K562 (cell line): ENCODE data around the gene GPR157. TPM values are rescaled to one million over a fixed set of nuclear protein-coding genes. Genes with fewer than 3 reads are reported as not detected.

ENCODE experiments used
- ATAC-seq: fragments of 200-7000 bp; cut with Tn5 transposase; 3 replicates; pipeline ENCODE4 v1.9.1; 2020; ENCODE audit warnings: moderate library complexity
- BruUV-seq: library from RNA; stranded (reverse); fragments of 400-500 nt; replicated peaks from 2 replicates; lab custom pipeline; 2021; lab: Mats Ljungman, UMichigan
- CTCF ChIA-PET: fragments of 300-600 bp; formaldehyde crosslinking; extraction: SDS; loops from one replicate; lab custom pipeline; 2021; ENCODE audit warnings: low intra/inter-chr PET ratio; lab: Yijun Ruan, JAX
- POLR2A ChIA-PET: fragments of 300-600, 350-650 bp; sonication (Branson Sonifier 250); formaldehyde crosslinking; extraction: SDS; loops from one replicate; lab custom pipeline; 2021; ENCODE audit warnings: antibody characterized with exemption, inconsistent platforms; lab: Yijun Ruan, JAX
- DNase-seq, 4 experiments: peaks; one replicate each; pipeline versions ENCODE4 v3.0.0 to v3.0.0-alpha.2; 2011 to 2018; ENCODE audit warnings: low spot score in 3 of 4, mixed read lengths in 3 of 4; ENCODE audit errors: extremely low read depth in 1 of 4
- FAIRE-seq: peaks from 2 replicates; lab custom pipeline; 2011; peaks lifted over from hg19 to GRCh38; lab: Jason Lieb, UNC
- H2AFZ ChIP-seq: 2 replicates; pipeline ENCODE4 v1.6.0; 2011; ENCODE audit warnings: low read depth, low read length, control low read depth, inconsistent platforms
- H3K27ac ChIP-seq: fragments of 200-600 bp; 3 replicates; pipeline ENCODE4 v1.8.0; 2011; ENCODE audit warnings: low read depth, mild to moderate bottlenecking, control low read depth, inconsistent platforms, low read length, moderate library complexity, mixed read lengths; ENCODE audit errors: extremely low read depth
- H3K27me3 ChIP-seq, 2 experiments: fragments of 300-600 bp in 1 of 2; 2 replicates in 1 of 2; 3 replicates in 1 of 2; pipeline versions ENCODE4 v1.6.0 to v1.8.0; 2011; ENCODE audit warnings: inconsistent platforms in 2 of 2, low read length in 2 of 2, mild to moderate bottlenecking in 1 of 2, mixed read lengths in 1 of 2, moderate library complexity in 1 of 2; ENCODE audit not compliant: control insufficient read depth in 2 of 2, insufficient read depth in 2 of 2
- H3K36me3 ChIP-seq: fragments of 300-600 bp; 3 replicates; pipeline ENCODE4 v1.8.0; 2011; ENCODE audit warnings: mild to moderate bottlenecking, low read length, inconsistent platforms; ENCODE audit not compliant: control insufficient read depth, insufficient read depth
- H3K4me1 ChIP-seq, 2 experiments: fragments of 200-600 bp in 1 of 2; replicated peaks in 1 of 2; 2 replicates in 1 of 2; 3 replicates in 1 of 2; pipeline versions ENCODE4 v1.5.1 to v1.8.0; 2011; ENCODE audit warnings: inconsistent platforms in 2 of 2, low read length in 2 of 2, mild to moderate bottlenecking in 1 of 2, mixed read lengths in 1 of 2, moderate library complexity in 1 of 2; ENCODE audit not compliant: control insufficient read depth in 2 of 2, insufficient read depth in 2 of 2
- H3K4me2 ChIP-seq: 2 replicates; pipeline ENCODE4 v1.6.1; 2011; ENCODE audit warnings: low read length, control low read depth, inconsistent platforms, mixed read lengths; ENCODE audit not compliant: insufficient read depth
- H3K4me3 ChIP-seq: fragments of 200-600 bp; sonication (generic), shearing (Covaris generic); 2 replicates; pipeline ENCODE4 v1.5.1; 2016; ENCODE audit warnings: control low read depth, inconsistent platforms
- H3K79me2 ChIP-seq: fragments of 200-600 bp; 3 replicates; pipeline ENCODE4 v1.8.0; 2011; ENCODE audit warnings: low read length, inconsistent platforms; ENCODE audit not compliant: control insufficient read depth, insufficient read depth
- H3K9ac ChIP-seq, 2 experiments: 2 replicates each; pipeline versions ENCODE4 v1.6.0 to v1.6.1; 2011; ENCODE audit warnings: low read depth in 2 of 2, low read length in 2 of 2, control low read depth in 1 of 2, inconsistent platforms in 1 of 2, mild to moderate bottlenecking in 1 of 2, mixed read lengths in 1 of 2; ENCODE audit not compliant: insufficient read depth in 1 of 2
- H3K9me1 ChIP-seq: one replicate; pipeline ENCODE4 v1.6.0; 2011; ENCODE audit warnings: inconsistent platforms, mild to moderate bottlenecking, low read length, moderate library complexity; ENCODE audit not compliant: control insufficient read depth, insufficient read depth
- H3K9me3 ChIP-seq: replicated peaks from 2 replicates; pipeline ENCODE4 v1.5.1; 2011; ENCODE audit warnings: low read depth, low read length, inconsistent platforms; ENCODE audit not compliant: control insufficient read depth, insufficient read depth
- H4K20me1 ChIP-seq: replicated peaks from 2 replicates; pipeline ENCODE4 v1.6.1; 2011; ENCODE audit warnings: low read length, inconsistent platforms, mixed read lengths; ENCODE audit not compliant: control insufficient read depth, insufficient read depth
- BRD9 ChIP-seq: fragments of 450-650 bp; IDR thresholded peaks from 2 replicates; pipeline ENCODE4 v1.6.1; 2018; ENCODE audit warnings: low read depth; ENCODE audit not compliant: partially characterized antibody
- CSDE1 ChIP-seq, 2 experiments: fragments of 450-650 bp; IDR thresholded peaks; 2 replicates each; pipeline ENCODE4 v1.6.1; 2016; ENCODE audit warnings: mild to moderate bottlenecking in 1 of 2
- EGR1 ChIP-seq: fragments of 450-650 bp; conservative IDR thresholded peaks from 2 replicates; pipeline ENCODE4 v1.6.1; 2017; ENCODE audit warnings: mild to moderate bottlenecking
- EZH2 ChIP-seq: IDR thresholded peaks from 2 replicates; pipeline ENCODE4 v1.6.1; 2012; ENCODE audit warnings: low read depth, mild to moderate bottlenecking, inconsistent platforms, low read length, borderline replicate concordance
- HDAC8 ChIP-seq: fragments of 450-650 bp; IDR thresholded peaks from 2 replicates; pipeline ENCODE4 v1.6.1; 2016; ENCODE audit warnings: mild to moderate bottlenecking, missing genetic modification characterization, moderate library complexity, missing compliant biosample characterization
- NFIX ChIP-seq: fragments of 250-450 bp; sonication (Bioruptor Pico); IDR thresholded peaks from 2 replicates; pipeline ENCODE4 v1.4.0; 2020; ENCODE audit warnings: low read depth, mild to moderate bottlenecking, moderate library complexity
- PHF20 ChIP-seq: fragments of 450-650 bp; IDR thresholded peaks from 2 replicates; pipeline ENCODE4 v1.6.1; 2018; ENCODE audit not compliant: partially characterized antibody
- TGIF2 ChIP-seq: sonication (generic); formaldehyde crosslinking; IDR thresholded peaks from 2 replicates; pipeline ENCODE4 v1.8.1; 2022; ENCODE audit warnings: mild to moderate bottlenecking, missing genetic modification reagents, moderate library complexity
- U2AF1 ChIP-seq: fragments of 200-400 bp; formaldehyde crosslinking; optimal IDR thresholded peaks from 2 replicates; pipeline ENCODE3; 2017; ENCODE audit warnings: mild to moderate bottlenecking, low read depth, low read length, moderate library complexity
- ZNF3 ChIP-seq: fragments of 250-450 bp; sonication (Bioruptor Pico); IDR thresholded peaks from 2 replicates; pipeline ENCODE4 v1.5.0; 2021; ENCODE audit warnings: mild to moderate bottlenecking, moderate library complexity
- ZNF311 ChIP-seq: fragments of 250-450 bp; sonication (Bioruptor Pico); IDR thresholded peaks from 2 replicates; pipeline ENCODE4 v1.4.0; 2020; ENCODE audit warnings: mild to moderate bottlenecking, moderate library complexity
- ZNF551 ChIP-seq: fragments of 250-450 bp; sonication (Bioruptor Pico); IDR thresholded peaks from 2 replicates; pipeline ENCODE4 v1.5.0; 2021; ENCODE audit warnings: mild to moderate bottlenecking, moderate library complexity
- WGBS: fragments of 100-300 bp; shearing (Covaris generic); methylation state at CpG from one replicate; pipeline ENCODE4 v1.1.6; 2016; ENCODE audit warnings: low coverage, mixed read lengths; ENCODE audit not compliant: insufficient coverage; ENCODE audit errors: missing lambda C conversion rate; 5-methylcytosine and 5-hydroxymethylcytosine counted together
- in situ Hi-C: fragments of 300-500 bp; cut with MboI; formaldehyde crosslinking; loops from 4 replicates; pipeline ENCODE4 v1.15.0; 2018; ENCODE audit warnings: inconsistent platforms, mixed read lengths
- intact Hi-C: fragments of 100-400 bp; cut with micrococcal nuclease; formaldehyde crosslinking; loops from 2 replicates; pipeline ENCODE4 v1.14.2; 2022
- polyA plus RNA-seq, 8 experiments: library from polyadenylated mRNA; depleted of rRNA in 4 of 8; stranded (reverse) in 5 of 8; unstranded in 3 of 8; fragments of >200 nt; fragmentation: Nextera tagmentation in 2 of 8; fragmentation: Illumina TruSeq in 1 of 8; extraction: Ambion mirVana in 2 of 8; extraction: Trizol in 1 of 8; gene quantifications; 2 replicates each; pipeline versions ENCODE4 v1.2.1 to v1.2.3, GENCODE V29; 2011 to 2014; ENCODE audit warnings: inconsistent platforms in 1 of 8, missing spikeins in 1 of 8
- total RNA-seq, 7 experiments: library from RNA; depleted of rRNA in 6 of 7; stranded (reverse); fragments of >200 nt in 6 of 7; fragmentation: Illumina TruSeq in 2 of 7; extraction: Trizol in 2 of 7; gene quantifications; 2 replicates each; pipeline versions ENCODE4 v1.2.1 to v1.2.3, GENCODE V29; 2011 to 2021; ENCODE audit warnings: low replicate concordance in 1 of 7
- TF ChIP-seq, protein P1 (sequence below): fragments of 250-450 bp; sonication (Bioruptor Pico); IDR thresholded peaks from 2 replicates; pipeline ENCODE4 v1.4.0; 2020
- TF ChIP-seq, protein P2 (sequence below): sonication (generic); formaldehyde crosslinking; IDR thresholded peaks from 2 replicates; pipeline ENCODE4 v1.8.0; 2022; ENCODE audit warnings: mild to moderate bottlenecking, missing genetic modification reagents
- TF ChIP-seq, protein P3 (sequence below): fragments of 200-800 bp; sonication (Bioruptor generic); IDR thresholded peaks from 2 replicates; pipeline ENCODE4 v1.6.1; 2017; ENCODE audit warnings: missing genetic modification characterization, missing compliant biosample characterization
- TF ChIP-seq, protein P4 (sequence below): fragments of 450-650 bp; IDR thresholded peaks from 2 replicates; pipeline ENCODE4 v1.6.1; 2018; ENCODE audit warnings: mild to moderate bottlenecking, low read depth; ENCODE audit not compliant: partially characterized antibody
- TF ChIP-seq, protein P5 (sequence below): sonication (generic); IDR thresholded peaks from 2 replicates; pipeline ENCODE4 v1.6.1; 2016

Gene GPR157
- total and polyA plus RNA-seq, 9 of the 15 experiments (the other 6 are each of a cell fraction or from before 2014, with no cell fraction given) = 0.01 to 0.18 (median 0.04) TPM; not detected in 4

DNA sequence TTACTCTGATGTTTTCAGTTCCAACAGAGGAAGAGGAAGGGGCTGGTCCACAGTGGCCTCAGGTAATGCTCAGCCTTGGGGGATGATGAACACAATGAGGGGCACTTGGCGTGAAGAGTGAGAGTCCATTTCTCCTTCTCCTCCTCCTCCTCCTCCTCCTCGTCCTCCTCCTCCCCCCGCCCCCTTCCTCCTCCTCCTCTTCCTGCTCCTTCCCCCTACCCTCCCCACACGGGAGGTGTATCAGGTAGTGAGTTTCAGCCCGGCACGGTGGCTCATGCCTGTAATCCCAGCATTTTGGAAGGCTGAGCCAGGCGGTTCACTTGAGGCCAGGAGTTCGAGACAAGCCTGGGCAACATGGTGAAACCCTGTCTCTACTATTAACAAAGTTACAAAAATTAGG lies 17.3 kb upstream of the GPR157 start:
- H3K9me3 ChIP-seq = no peaks in the 10 kb centered on the region
- CTCF ChIA-PET = no interaction called here
- no peak for ATAC-seq
- H3K4me2 ChIP-seq = no peak overlapping the region
- in situ Hi-C loops (loop anchor here (5.0 kb wide), 1 partner anchor 51 kb away; no protein-coding TSS in a partner anchor), intact Hi-C loops (no loop called here)
- H3K36me3 ChIP-seq = no peaks in the 10 kb centered on the region
- H3K9me1 ChIP-seq = no peaks in the 10 kb centered on the region
- no peak overlapping the region for H2AFZ ChIP-seq
- no peak for FAIRE-seq
- H3K27ac ChIP-seq = no peak overlapping the region
- no peak overlapping the region for H3K9ac ChIP-seq
- POLR2A ChIA-PET = interaction anchor here (0.6 to 1.0 kb wide), 2 partner anchors 16 to 194 kb away, joined by 3 to 4 read pairs; no protein-coding TSS in a partner anchor
- no peaks in the 10 kb centered on the region for H3K79me2 ChIP-seq
- no peaks in the 10 kb centered on the region for H4K20me1 ChIP-seq
- peaks cover 2 to 5% of the 10 kb centered on the region in 2 experiments; a peak in 1 of 5 replicates for H3K4me1 ChIP-seq
- 0% methylated on average over 2 of the region's 8 CpGs for WGBS
- no peak overlapping the region for H3K4me3 ChIP-seq
- H3K27me3 ChIP-seq = peaks cover 22 to 50% of the 10 kb centered on the region in 2 experiments; a peak in 3 of 5 replicates
- no TSS peak for BruUV-seq
- DNase-seq = no peak
- TF ChIP-seq NFIX (CRISPR knock-in tag) (no peak), U2AF1 (no peak), CSDE1 (IDR thresholded peaks at IDR 0.05) (no peak), ZNF311 (CRISPR knock-in tag) (no peak), EGR1 (no peak), BRD9 (no peak), ZNF3 (CRISPR knock-in tag) (no peak), ZNF551 (no peak), HDAC8 (no peak), PHF20 (no peak), EZH2 (no peak), TGIF2 (no peak)
- TF ChIP-seq, protein P1, sequence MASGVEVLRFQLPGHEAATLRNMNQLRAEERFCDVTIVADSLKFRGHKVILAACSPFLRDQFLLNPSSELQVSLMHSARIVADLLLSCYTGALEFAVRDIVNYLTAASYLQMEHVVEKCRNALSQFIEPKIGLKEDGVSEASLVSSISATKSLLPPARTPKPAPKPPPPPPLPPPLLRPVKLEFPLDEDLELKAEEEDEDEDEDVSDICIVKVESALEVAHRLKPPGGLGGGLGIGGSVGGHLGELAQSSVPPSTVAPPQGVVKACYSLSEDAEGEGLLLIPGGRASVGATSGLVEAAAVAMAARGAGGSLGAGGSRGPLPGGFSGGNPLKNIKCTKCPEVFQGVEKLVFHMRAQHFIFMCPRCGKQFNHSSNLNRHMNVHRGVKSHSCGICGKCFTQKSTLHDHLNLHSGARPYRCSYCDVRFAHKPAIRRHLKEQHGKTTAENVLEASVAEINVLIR (CRISPR knock-in tag) = no peak
- TF ChIP-seq, protein P2, sequence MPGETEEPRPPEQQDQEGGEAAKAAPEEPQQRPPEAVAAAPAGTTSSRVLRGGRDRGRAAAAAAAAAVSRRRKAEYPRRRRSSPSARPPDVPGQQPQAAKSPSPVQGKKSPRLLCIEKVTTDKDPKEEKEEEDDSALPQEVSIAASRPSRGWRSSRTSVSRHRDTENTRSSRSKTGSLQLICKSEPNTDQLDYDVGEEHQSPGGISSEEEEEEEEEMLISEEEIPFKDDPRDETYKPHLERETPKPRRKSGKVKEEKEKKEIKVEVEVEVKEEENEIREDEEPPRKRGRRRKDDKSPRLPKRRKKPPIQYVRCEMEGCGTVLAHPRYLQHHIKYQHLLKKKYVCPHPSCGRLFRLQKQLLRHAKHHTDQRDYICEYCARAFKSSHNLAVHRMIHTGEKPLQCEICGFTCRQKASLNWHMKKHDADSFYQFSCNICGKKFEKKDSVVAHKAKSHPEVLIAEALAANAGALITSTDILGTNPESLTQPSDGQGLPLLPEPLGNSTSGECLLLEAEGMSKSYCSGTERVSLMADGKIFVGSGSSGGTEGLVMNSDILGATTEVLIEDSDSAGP (CRISPR knock-in tag) = no peak
- TF ChIP-seq, protein P3, sequence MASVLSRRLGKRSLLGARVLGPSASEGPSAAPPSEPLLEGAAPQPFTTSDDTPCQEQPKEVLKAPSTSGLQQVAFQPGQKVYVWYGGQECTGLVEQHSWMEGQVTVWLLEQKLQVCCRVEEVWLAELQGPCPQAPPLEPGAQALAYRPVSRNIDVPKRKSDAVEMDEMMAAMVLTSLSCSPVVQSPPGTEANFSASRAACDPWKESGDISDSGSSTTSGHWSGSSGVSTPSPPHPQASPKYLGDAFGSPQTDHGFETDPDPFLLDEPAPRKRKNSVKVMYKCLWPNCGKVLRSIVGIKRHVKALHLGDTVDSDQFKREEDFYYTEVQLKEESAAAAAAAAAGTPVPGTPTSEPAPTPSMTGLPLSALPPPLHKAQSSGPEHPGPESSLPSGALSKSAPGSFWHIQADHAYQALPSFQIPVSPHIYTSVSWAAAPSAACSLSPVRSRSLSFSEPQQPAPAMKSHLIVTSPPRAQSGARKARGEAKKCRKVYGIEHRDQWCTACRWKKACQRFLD (CRISPR knock-in tag) = no peak
- TF ChIP-seq, protein P4, sequence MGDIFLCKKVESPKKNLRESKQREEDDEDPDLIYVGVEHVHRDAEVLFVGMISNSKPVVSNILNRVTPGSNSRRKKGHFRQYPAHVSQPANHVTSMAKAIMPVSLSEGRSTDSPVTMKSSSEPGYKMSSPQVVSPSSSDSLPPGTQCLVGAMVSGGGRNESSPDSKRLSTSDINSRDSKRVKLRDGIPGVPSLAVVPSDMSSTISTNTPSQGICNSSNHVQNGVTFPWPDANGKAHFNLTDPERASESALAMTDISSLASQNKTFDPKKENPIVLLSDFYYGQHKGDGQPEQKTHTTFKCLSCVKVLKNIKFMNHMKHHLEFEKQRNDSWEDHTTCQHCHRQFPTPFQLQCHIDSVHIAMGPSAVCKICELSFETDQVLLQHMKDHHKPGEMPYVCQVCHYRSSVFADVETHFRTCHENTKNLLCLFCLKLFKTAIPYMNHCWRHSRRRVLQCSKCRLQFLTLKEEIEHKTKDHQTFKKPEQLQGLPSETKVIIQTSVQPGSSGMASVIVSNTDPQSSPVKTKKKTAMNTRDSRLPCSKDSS = no peak
- TF ChIP-seq, protein P5, sequence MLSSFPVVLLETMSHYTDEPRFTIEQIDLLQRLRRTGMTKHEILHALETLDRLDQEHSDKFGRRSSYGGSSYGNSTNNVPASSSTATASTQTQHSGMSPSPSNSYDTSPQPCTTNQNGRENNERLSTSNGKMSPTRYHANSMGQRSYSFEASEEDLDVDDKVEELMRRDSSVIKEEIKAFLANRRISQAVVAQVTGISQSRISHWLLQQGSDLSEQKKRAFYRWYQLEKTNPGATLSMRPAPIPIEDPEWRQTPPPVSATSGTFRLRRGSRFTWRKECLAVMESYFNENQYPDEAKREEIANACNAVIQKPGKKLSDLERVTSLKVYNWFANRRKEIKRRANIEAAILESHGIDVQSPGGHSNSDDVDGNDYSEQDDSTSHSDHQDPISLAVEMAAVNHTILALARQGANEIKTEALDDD = no peak
